Stimulated activated CD4-positive, alpha-beta T cell treated with anti-CD3 and anti-CD28 coated beads, Interleukin-4, amount 100 ng/mL, for 48 hours (primary cell): ENCODE measurements around the gene RPL18.

ENCODE experiments used
- DNase-seq, 2 donors: peaks; one replicate each; pipeline ENCODE4 v3.0.0-alpha.2; 2020; ENCODE audit warnings: low read depth in 2 of 2

Gene RPL18

GRCh38 chr19:48630296-48631063 is 11.5 kb upstream of the RPL18 start:
- DNase-seq: no peak

- no peak for DNase-seq
These were observed 10.8 kb upstream of the RPL18 start for GRCh38 chr19:48629599-48630295.

GRCh38 chr19:48629297-48629598 is 10.3 kb upstream of the RPL18 start:
- DNase-seq: no peak

GRCh38 chr19:48628486-48629296 is 9.7 kb upstream of the RPL18 start:
- no peak for DNase-seq

- no peak for DNase-seq
These were observed 8.9 kb upstream of the RPL18 start for GRCh38 chr19:48627865-48628314.

- no peak for DNase-seq
These were observed 8.4 kb upstream of the RPL18 start for GRCh38 chr19:48627201-48627864.

GRCh38 chr19:48625891-48626327 is 6.9 kb upstream of the RPL18 start:
- no peak for DNase-seq

- DNase-seq: no peak
These were observed 6.1 kb upstream of the RPL18 start for GRCh38 chr19:48624791-48625723.

GRCh38 chr19:48624067-48624594 is 5.2 kb upstream of the RPL18 start:
- DNase-seq: peak; percentile 97 to 99

- no peak for DNase-seq
These were observed 4.6 kb upstream of the RPL18 start for GRCh38 chr19:48623556-48624066.

- no peak for DNase-seq
These were observed 961 bp upstream of the RPL18 start for GRCh38 chr19:48619692-48620585.

GRCh38 chr19:48618278-48618915 is 581 bp downstream of the RPL18 start:
- no peak for DNase-seq

GRCh38 chr19:48617146-48617937 is 1.6 kb downstream of the RPL18 start:
- no peak for DNase-seq

GRCh38 chr19:48616491-48617056 is 2.4 kb downstream of the RPL18 start:
- no peak for DNase-seq

- DNase-seq: no peak
These were observed 2.9 kb downstream of the RPL18 start for GRCh38 chr19:48616041-48616436.

- no peak for DNase-seq
These were observed 3.5 kb downstream of the RPL18 start for GRCh38 chr19:48615231-48616040.
